Keratinocyte (primary cell): ENCODE data around the gene CD200. TPM values are rescaled to one million over a fixed set of nuclear protein-coding genes. Genes with fewer than 3 reads are reported as not detected.
A peak's percentile ranks its signal among the peaks of the same experiment; 100 is the strongest.

Source experiments
- DNase-seq: peaks from one replicate; pipeline ENCODE4 v3.0.0-alpha.2; 2011; ENCODE audit warnings: low read depth, missing footprints, low spot score
- FAIRE-seq: peaks from 2 replicates; lab custom pipeline; 2011; peaks lifted over from hg19 to GRCh38; lab: Jason Lieb, UNC
- H2AFZ ChIP-seq: 2 replicates; pipeline ENCODE4 v1.6.0; 2012; ENCODE audit warnings: low read length, control low read depth, inconsistent platforms; ENCODE audit not compliant: control insufficient read depth
- H3K27ac ChIP-seq: 2 replicates; pipeline ENCODE4 v1.5.1; 2011; ENCODE audit warnings: low read length; ENCODE audit not compliant: control insufficient read depth, insufficient read depth
- H3K27me3 ChIP-seq: 3 replicates; pipeline ENCODE4 v1.6.0; 2011; ENCODE audit warnings: low read length; ENCODE audit not compliant: control insufficient read depth, insufficient read depth; ENCODE audit errors: extremely low read depth
- H3K36me3 ChIP-seq, 2 experiments: 2 replicates in 1 of 2; 3 replicates in 1 of 2; pipeline ENCODE4 v1.5.1; 2011; ENCODE audit warnings: low read length in 2 of 2, mild to moderate bottlenecking in 1 of 2; ENCODE audit not compliant: control insufficient read depth in 2 of 2, insufficient read depth in 2 of 2; ENCODE audit errors: extremely low read depth in 1 of 2
- H3K4me1 ChIP-seq: 3 replicates; pipeline ENCODE4 v1.5.1; 2011; ENCODE audit warnings: low read length; ENCODE audit not compliant: control insufficient read depth, insufficient read depth; ENCODE audit errors: extremely low read depth
- H3K4me2 ChIP-seq: 3 replicates; pipeline ENCODE4 v1.6.0; 2011; ENCODE audit warnings: low read depth, low read length; ENCODE audit not compliant: control insufficient read depth, insufficient read depth; ENCODE audit errors: extremely low read depth
- H3K4me3 ChIP-seq, 3 experiments: fragments of 200-600 bp in 1 of 3; sonication (generic) in 1 of 3; 2 replicates in 2 of 3; 3 replicates in 1 of 3; pipeline ENCODE4 v1.5.1; 2011 to 2016; ENCODE audit warnings: low read length in 3 of 3, mild to moderate bottlenecking in 3 of 3, control low read depth in 2 of 3, inconsistent platforms in 1 of 3, low read depth in 1 of 3, mixed read lengths in 1 of 3, mixed run types in 1 of 3, moderate library complexity in 1 of 3; ENCODE audit not compliant: control insufficient read depth in 2 of 3, insufficient read depth in 2 of 3; ENCODE audit errors: extremely low read depth in 1 of 3
- H3K79me2 ChIP-seq: 2 replicates; pipeline ENCODE4 v1.6.0; 2012; ENCODE audit warnings: low read length; ENCODE audit not compliant: control insufficient read depth, insufficient read depth
- H3K9ac ChIP-seq: 3 replicates; pipeline ENCODE4 v1.6.0; 2011; ENCODE audit warnings: low read length; ENCODE audit not compliant: control insufficient read depth, insufficient read depth; ENCODE audit errors: extremely low read depth
- H3K9me1 ChIP-seq: 3 replicates; pipeline ENCODE4 v1.6.0; 2011; ENCODE audit warnings: low read length; ENCODE audit not compliant: control insufficient read depth, insufficient read depth; ENCODE audit errors: extremely low read depth
- H3K9me3 ChIP-seq: 2 replicates; pipeline ENCODE4 v1.5.1; 2012; ENCODE audit warnings: low read depth, low read length; ENCODE audit not compliant: control insufficient read depth
- H4K20me1 ChIP-seq: 3 replicates; pipeline ENCODE4 v1.6.0; 2011; ENCODE audit warnings: low read length; ENCODE audit not compliant: control insufficient read depth, insufficient read depth; ENCODE audit errors: extremely low read depth
- EZH2 ChIP-seq: IDR thresholded peaks from one replicate; pipeline ENCODE4 v1.6.1; 2012; ENCODE audit warnings: inconsistent platforms, mild to moderate bottlenecking, low read length, moderate library complexity
- dilution Hi-C: fragments of 300-500 bp; cut with MboI; formaldehyde crosslinking; loops from one replicate; pipeline ENCODE4 v1.7.0; 2020; ENCODE audit warnings: low sequenced_read_pairs; ENCODE audit not compliant: extremely low pct_ligation_motif_present
- polyA plus RNA-seq, 5 experiments: library from polyadenylated mRNA; depleted of rRNA in 3 of 5; stranded (reverse) in 3 of 5; stranded (forward) in 1 of 5; unstranded in 1 of 5; fragments of >200 nt; gene quantifications; 1 replicate in 1 of 5; 2 replicates in 3 of 5; 3 replicates in 1 of 5; pipeline versions ENCODE4 v1.2.1 to v1.2.3, GENCODE V29; 2011 to 2012; ENCODE audit warnings: missing spikeins in 2 of 5, low read depth in 1 of 5, low replicate concordance in 1 of 5
- TF ChIP-seq, protein P1 (sequence below), 3 experiments: IDR thresholded peaks in 1 of 3; conservative IDR thresholded peaks in 1 of 3; optimal IDR thresholded peaks in 1 of 3; 2 replicates in 2 of 3; 3 replicates in 1 of 3; pipeline versions ENCODE3 to v1.5.1; 2011; ENCODE audit warnings: low read length in 3 of 3, mild to moderate bottlenecking in 3 of 3, moderate library complexity in 2 of 3, control low read depth in 1 of 3, inconsistent platforms in 1 of 3; ENCODE audit not compliant: insufficient read depth in 2 of 3; ENCODE audit errors: extremely low read depth in 1 of 3

CD200 gene
- polyA plus RNA-seq, 1 donor (not counting 4 experiments of a cell fraction or from before 2014, with no cell fraction given), result 0.07 TPM

DNA sequence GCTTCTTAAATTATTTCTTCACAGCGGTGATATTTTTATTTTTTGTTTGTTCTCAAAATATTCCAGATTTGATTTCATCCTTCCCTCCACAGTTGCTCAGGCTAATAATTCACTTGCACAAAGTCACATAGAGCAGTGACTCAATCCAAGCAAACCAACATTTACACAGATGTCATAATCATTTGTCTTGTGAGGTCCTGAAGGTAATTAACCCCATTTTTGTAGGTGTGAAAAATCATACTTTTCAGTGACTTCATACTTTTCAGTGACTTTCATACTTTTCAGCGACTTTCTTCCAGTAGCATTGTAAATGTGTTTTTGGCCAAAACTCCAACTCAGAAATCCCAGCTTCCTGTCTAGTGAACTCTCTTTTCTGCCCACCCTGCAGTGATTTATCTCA, 32.1 kb downstream of the CD200 start:
- H3K27me3 ChIP-seq, result no peaks in the 10 kb centered on the region
- peaks cover 15% of the 10 kb centered on the region for H3K4me1 ChIP-seq
- H2AFZ ChIP-seq, result peak overlapping the region; percentile 75
- DNase-seq (no peak), FAIRE-seq (peak; percentile 5)
- no peaks in the 10 kb centered on the region for H3K36me3 ChIP-seq
- no peaks in the 10 kb centered on the region for H3K9me3 ChIP-seq
- dilution Hi-C loops, result no loop called here
- no peak overlapping the region for H3K27ac ChIP-seq
- no peak for TF ChIP-seq EZH2
- TF ChIP-seq, protein P1, sequence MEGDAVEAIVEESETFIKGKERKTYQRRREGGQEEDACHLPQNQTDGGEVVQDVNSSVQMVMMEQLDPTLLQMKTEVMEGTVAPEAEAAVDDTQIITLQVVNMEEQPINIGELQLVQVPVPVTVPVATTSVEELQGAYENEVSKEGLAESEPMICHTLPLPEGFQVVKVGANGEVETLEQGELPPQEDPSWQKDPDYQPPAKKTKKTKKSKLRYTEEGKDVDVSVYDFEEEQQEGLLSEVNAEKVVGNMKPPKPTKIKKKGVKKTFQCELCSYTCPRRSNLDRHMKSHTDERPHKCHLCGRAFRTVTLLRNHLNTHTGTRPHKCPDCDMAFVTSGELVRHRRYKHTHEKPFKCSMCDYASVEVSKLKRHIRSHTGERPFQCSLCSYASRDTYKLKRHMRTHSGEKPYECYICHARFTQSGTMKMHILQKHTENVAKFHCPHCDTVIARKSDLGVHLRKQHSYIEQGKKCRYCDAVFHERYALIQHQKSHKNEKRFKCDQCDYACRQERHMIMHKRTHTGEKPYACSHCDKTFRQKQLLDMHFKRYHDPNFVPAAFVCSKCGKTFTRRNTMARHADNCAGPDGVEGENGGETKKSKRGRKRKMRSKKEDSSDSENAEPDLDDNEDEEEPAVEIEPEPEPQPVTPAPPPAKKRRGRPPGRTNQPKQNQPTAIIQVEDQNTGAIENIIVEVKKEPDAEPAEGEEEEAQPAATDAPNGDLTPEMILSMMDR (optimal IDR thresholded peaks at IDR 0.05 in 1 of 3, IDR thresholded peaks at IDR 0.05 in 1 of 3, conservative IDR thresholded peaks at IDR 0.05 in 1 of 3; ENCODE audit: extremely low read depth in 1 of 3, insufficient read depth in 2 of 3, low read length in 3 of 3), result no peak
- H3K4me3 ChIP-seq, result no peak overlapping the region
- H3K9me1 ChIP-seq, result no peaks in the 10 kb centered on the region
- H3K79me2 ChIP-seq, result no peaks in the 10 kb centered on the region
- H3K9ac ChIP-seq, result no peak overlapping the region
- H3K4me2 ChIP-seq, result no peak overlapping the region
- no peaks in the 10 kb centered on the region for H4K20me1 ChIP-seq

DNA sequence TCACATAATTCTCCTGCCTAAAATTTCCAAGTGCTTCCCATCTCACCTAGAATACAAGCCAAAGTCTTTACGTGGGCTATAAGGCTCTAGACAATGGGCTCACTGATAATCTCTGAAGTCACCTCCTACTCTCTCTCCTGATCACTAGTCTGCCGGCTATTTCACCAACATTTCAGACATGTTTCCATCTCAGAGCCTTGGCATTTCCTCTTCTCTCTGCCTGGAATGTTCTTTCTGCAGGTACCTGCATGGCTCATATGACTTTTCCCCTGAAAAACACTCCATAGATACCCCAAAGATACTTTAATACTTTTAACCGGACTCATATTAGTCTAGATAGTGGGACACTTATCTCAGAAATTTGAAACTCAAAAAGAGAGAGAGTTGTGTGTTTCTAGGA, 32.7 kb downstream of the CD200 start:
- no peaks in the 10 kb centered on the region for H4K20me1 ChIP-seq
- H3K4me1 ChIP-seq, result peaks cover 15% of the 10 kb centered on the region
- no peaks in the 10 kb centered on the region for H3K9me1 ChIP-seq
- dilution Hi-C loops, result no loop called here
- FAIRE-seq (peak; percentile 34), DNase-seq (no peak)
- peak overlapping the region; percentile 75 for H2AFZ ChIP-seq
- peak overlapping the region; percentile 54 for H3K4me2 ChIP-seq
- no peaks in the 10 kb centered on the region for H3K9me3 ChIP-seq
- H3K9ac ChIP-seq, result no peak overlapping the region
- no peaks in the 10 kb centered on the region for H3K79me2 ChIP-seq
- no peak for TF ChIP-seq EZH2
- TF ChIP-seq, protein P1 (optimal IDR thresholded peaks at IDR 0.05 in 1 of 3, IDR thresholded peaks at IDR 0.05 in 1 of 3, conservative IDR thresholded peaks at IDR 0.05 in 1 of 3; ENCODE audit: extremely low read depth in 1 of 3, insufficient read depth in 2 of 3, low read length in 3 of 3), result no peak
- no peaks in the 10 kb centered on the region for H3K36me3 ChIP-seq
- H3K27me3 ChIP-seq, result no peaks in the 10 kb centered on the region
- no peak overlapping the region for H3K4me3 ChIP-seq
- H3K27ac ChIP-seq, result no peak overlapping the region
